ENCODE measurements around the gene DLGAP1. TPM values are rescaled to one million over a fixed set of nuclear protein-coding genes. Genes with fewer than 3 reads are reported as not detected.

The DLGAP1 gene
- total RNA-seq, 3 donors from 2014 or later = 0.96 to 17.6 (median 5.2) TPM

- Histone ChIP-seq H3K4me3 (peak overlapping the region in 1 of 3 donors; percentile 68), H3K27me3 (no peaks in the 10 kb centered on the region), H3K9me3 (no peaks in the 10 kb centered on the region), H3K36me3 (no peaks in the 10 kb centered on the region), H3K27ac (peak overlapping the region; percentile 98), H3K4me1 (peaks cover 3 to 34% of the 10 kb centered on the region in 2 donors)
- no peak for DNase-seq (ENCODE audit: low spot score in 2 of 2)
- TF ChIP-seq CTCF (IDR thresholded peaks at IDR 0.05) (no peak), POLR2AphosphoS5 (IDR thresholded peaks at IDR 0.05) (no peak), POLR2A (IDR thresholded peaks at IDR 0.05) (no peak)
- intact Hi-C loops (cut with DNase I; ENCODE audit: low total_unique reads) = loop anchor here (2.0 to 10.0 kb wide), 2 partner anchors 144 to 328 kb away; partner anchors contain the start of gene MYL12B
These were observed 862.2 kb downstream of the DLGAP1 start for GRCh38 chr18:3592864-3593263.

- Histone ChIP-seq H3K9me3 (no peaks in the 10 kb centered on the region), H3K4me1 (peaks cover 3 to 13% of the 10 kb centered on the region in 2 donors), H3K36me3 (no peaks in the 10 kb centered on the region), H3K4me3 (no peak overlapping the region), H3K27me3 (no peaks in the 10 kb centered on the region), H3K27ac (no peak overlapping the region)
- intact Hi-C loops (cut with DNase I; ENCODE audit: low total_unique reads) = loop anchor here (10.0 kb wide), 1 partner anchor 325 kb away; the partner anchor contains the start of gene MYL12B
- TF ChIP-seq POLR2A (IDR thresholded peaks at IDR 0.05) (no peak), POLR2AphosphoS5 (IDR thresholded peaks at IDR 0.05) (no peak), CTCF (IDR thresholded peaks at IDR 0.05) (no peak)
- no peak for DNase-seq (ENCODE audit: low spot score in 2 of 2)
These were observed 864.9 kb downstream of the DLGAP1 start for GRCh38 chr18:3590096-3590630.

GRCh38 chr18:3585656-3586509 is 869.2 kb downstream of the DLGAP1 start:
- Histone ChIP-seq H3K4me3 (no peak overlapping the region), H3K9me3 (no peaks in the 10 kb centered on the region), H3K36me3 (no peaks in the 10 kb centered on the region), H3K27me3 (no peaks in the 10 kb centered on the region), H3K4me1 (no peaks in the 10 kb centered on the region), H3K27ac (no peak overlapping the region)
- peak; percentile 65 to 81 for DNase-seq (ENCODE audit: low spot score in 2 of 2)
- intact Hi-C loops (cut with DNase I; ENCODE audit: low total_unique reads) = no loop called here
- TF ChIP-seq POLR2A (IDR thresholded peaks at IDR 0.05) (no peak), POLR2AphosphoS5 (IDR thresholded peaks at IDR 0.05) (peak; percentile 12 to 60 (median 26)), CTCF (IDR thresholded peaks at IDR 0.05) (peak; percentile 73 to 85 (median 81))

- Histone ChIP-seq H3K27me3 (no peaks in the 10 kb centered on the region), H3K36me3 (no peaks in the 10 kb centered on the region), H3K9me3 (no peaks in the 10 kb centered on the region), H3K4me3 (no peak overlapping the region), H3K27ac (no peak overlapping the region), H3K4me1 (no peaks in the 10 kb centered on the region)
- TF ChIP-seq POLR2AphosphoS5 (IDR thresholded peaks at IDR 0.05) = no peak
- TF ChIP-seq CTCF (IDR thresholded peaks at IDR 0.05) = no peak
- no peak for TF ChIP-seq POLR2A (IDR thresholded peaks at IDR 0.05)
- DNase-seq (ENCODE audit: low spot score in 2 of 2) = no peak
- intact Hi-C loops (cut with DNase I; ENCODE audit: low total_unique reads) = no loop called here
These were observed 870.1 kb downstream of the DLGAP1 start for GRCh38 chr18:3584897-3585460.

Data from breast epithelium (tissue), 4 donors.